Measurements from ENCODE around the gene NIM1K. TPM values are rescaled to one million over a fixed set of nuclear protein-coding genes. Genes with fewer than 3 reads are reported as not detected.
A peak's percentile ranks its signal among the peaks of the same experiment; 100 is the strongest.

NIM1K gene
- total RNA-seq, 6 experiments from 2014 or later = 0.14 to 0.85 (median 0.38) TPM

DNA sequence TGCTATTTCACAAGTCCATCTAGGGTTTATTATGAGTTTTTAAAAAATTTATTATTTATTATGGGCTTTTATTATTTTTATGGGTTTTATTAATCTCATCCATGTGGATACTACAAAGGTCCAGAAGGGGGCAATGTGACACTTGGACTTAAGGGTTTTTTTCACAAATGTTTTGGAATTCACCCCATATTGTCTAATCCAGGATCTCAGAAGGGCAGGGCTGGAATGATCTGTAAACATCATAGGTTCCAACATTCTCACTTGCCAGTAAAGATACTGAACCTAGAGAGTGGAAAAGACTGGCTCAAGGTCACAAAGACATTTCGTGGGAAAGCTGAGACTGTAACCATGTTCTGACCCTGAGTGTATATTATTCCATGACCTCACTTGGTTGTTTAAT, 35.6 kb downstream of the NIM1K start:
- DNase-seq = peak; percentile 43

DNA sequence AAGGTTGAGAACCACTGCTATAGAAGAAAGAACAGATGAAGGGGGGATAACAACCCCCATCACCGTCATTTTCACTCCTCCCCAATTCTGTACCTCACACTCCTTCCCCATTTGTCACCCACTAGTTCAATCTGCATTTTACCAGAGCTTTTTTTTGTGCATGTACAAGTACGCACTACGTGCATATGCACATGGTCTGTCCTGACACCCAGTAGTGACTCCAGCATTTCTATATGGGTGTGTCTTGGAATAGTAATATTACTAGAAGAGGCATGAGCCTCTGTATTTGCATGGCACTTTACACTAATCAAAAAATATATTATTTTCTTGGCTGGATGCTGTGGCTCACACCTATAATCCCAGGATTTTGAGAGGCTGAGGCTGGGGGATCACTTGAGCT, 38.7 kb downstream of the NIM1K start:
- Mint-ChIP-seq H3K27me3 (ENCODE audit: insufficient read depth) (no peaks in the 10 kb centered on the region; the same call in 1 of the 2 replicates), H3K36me3 (ENCODE audit: low read depth) (no peaks in the 10 kb centered on the region), H3K27ac (no peak overlapping the region), H3K4me1 (ENCODE audit: low read depth) (no peaks in the 10 kb centered on the region), H3K4me3 (no peak overlapping the region), H3K9me3 (no peaks in the 10 kb centered on the region)
- DNase-seq = no peak
- TF ChIP-seq, protein P1, sequence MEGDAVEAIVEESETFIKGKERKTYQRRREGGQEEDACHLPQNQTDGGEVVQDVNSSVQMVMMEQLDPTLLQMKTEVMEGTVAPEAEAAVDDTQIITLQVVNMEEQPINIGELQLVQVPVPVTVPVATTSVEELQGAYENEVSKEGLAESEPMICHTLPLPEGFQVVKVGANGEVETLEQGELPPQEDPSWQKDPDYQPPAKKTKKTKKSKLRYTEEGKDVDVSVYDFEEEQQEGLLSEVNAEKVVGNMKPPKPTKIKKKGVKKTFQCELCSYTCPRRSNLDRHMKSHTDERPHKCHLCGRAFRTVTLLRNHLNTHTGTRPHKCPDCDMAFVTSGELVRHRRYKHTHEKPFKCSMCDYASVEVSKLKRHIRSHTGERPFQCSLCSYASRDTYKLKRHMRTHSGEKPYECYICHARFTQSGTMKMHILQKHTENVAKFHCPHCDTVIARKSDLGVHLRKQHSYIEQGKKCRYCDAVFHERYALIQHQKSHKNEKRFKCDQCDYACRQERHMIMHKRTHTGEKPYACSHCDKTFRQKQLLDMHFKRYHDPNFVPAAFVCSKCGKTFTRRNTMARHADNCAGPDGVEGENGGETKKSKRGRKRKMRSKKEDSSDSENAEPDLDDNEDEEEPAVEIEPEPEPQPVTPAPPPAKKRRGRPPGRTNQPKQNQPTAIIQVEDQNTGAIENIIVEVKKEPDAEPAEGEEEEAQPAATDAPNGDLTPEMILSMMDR (IDR thresholded peaks at IDR 0.05) = no peak

More for the DNA sequence above, 35.6 kb downstream of the NIM1K start:
- no peaks in the 10 kb centered on the region for H3K9me3 Mint-ChIP-seq
- H3K36me3 Mint-ChIP-seq (ENCODE audit: low read depth) = no peaks in the 10 kb centered on the region
- H3K4me1 Mint-ChIP-seq (ENCODE audit: low read depth) = no peaks in the 10 kb centered on the region
- TF ChIP-seq, protein P1 (IDR thresholded peaks at IDR 0.05) = peak; percentile 83
- no peak overlapping the region for H3K27ac Mint-ChIP-seq
- no peak overlapping the region for H3K4me3 Mint-ChIP-seq
- H3K27me3 Mint-ChIP-seq (ENCODE audit: insufficient read depth) = no peaks in the 10 kb centered on the region; the same call in 1 of the 2 replicates

- Mint-ChIP-seq H3K27ac (no peak overlapping the region), H3K4me1 (ENCODE audit: low read depth) (no peaks in the 10 kb centered on the region), H3K36me3 (ENCODE audit: low read depth) (no peaks in the 10 kb centered on the region), H3K4me3 (no peak overlapping the region), H3K9me3 (no peaks in the 10 kb centered on the region), H3K27me3 (ENCODE audit: insufficient read depth) (peaks cover 3% of the 10 kb centered on the region)
- DNase-seq = no peak
- TF ChIP-seq, protein P1 (IDR thresholded peaks at IDR 0.05) = peak; percentile 58; the same call in 1 of the 2 replicates
Measured at GRCh38 chr5:43231977-43232376, 40.0 kb downstream of the NIM1K start.

- DNase-seq = no peak
- Mint-ChIP-seq H3K9me3 (no peaks in the 10 kb centered on the region), H3K4me1 (ENCODE audit: low read depth) (no peaks in the 10 kb centered on the region), H3K27ac (no peak overlapping the region), H3K27me3 (ENCODE audit: insufficient read depth) (peaks cover 7% of the 10 kb centered on the region), H3K36me3 (ENCODE audit: low read depth) (no peaks in the 10 kb centered on the region), H3K4me3 (no peak overlapping the region)
- TF ChIP-seq, protein P1 (IDR thresholded peaks at IDR 0.05) = no peak
Measured at GRCh38 chr5:43232943-43233833, 41.2 kb downstream of the NIM1K start.

- Mint-ChIP-seq H3K4me3 (no peak overlapping the region), H3K9me3 (no peaks in the 10 kb centered on the region), H3K4me1 (ENCODE audit: low read depth) (no peaks in the 10 kb centered on the region), H3K27ac (no peak overlapping the region), H3K27me3 (ENCODE audit: insufficient read depth) (peaks cover 12% of the 10 kb centered on the region), H3K36me3 (ENCODE audit: low read depth) (no peaks in the 10 kb centered on the region)
- no peak for DNase-seq
- TF ChIP-seq, protein P1 (IDR thresholded peaks at IDR 0.05) = no peak
Measured at GRCh38 chr5:43233946-43234345, 41.9 kb downstream of the NIM1K start.
